ENCODE results near the gene GPR153.

DNA sequence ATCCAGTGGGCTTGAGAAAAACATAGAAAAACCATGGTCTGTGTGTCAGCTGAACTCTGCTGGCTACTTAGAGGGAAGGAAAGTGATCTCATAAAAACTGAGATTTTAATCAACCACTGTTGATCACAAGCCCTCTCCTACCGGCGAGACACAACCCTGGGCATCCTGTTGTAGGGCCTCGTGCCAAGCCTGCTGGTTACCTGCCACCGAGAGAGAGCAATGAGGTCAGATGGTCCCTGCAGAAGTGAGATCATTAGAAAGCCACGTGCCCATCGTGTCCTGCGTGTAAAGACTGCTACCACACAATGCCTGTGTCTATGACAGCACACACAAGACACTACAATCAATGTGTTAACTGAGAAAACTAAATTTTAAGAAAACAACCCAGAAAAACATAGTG is 41.7 kb upstream of the GPR153 start:
- TF ChIP-seq, protein P1, sequence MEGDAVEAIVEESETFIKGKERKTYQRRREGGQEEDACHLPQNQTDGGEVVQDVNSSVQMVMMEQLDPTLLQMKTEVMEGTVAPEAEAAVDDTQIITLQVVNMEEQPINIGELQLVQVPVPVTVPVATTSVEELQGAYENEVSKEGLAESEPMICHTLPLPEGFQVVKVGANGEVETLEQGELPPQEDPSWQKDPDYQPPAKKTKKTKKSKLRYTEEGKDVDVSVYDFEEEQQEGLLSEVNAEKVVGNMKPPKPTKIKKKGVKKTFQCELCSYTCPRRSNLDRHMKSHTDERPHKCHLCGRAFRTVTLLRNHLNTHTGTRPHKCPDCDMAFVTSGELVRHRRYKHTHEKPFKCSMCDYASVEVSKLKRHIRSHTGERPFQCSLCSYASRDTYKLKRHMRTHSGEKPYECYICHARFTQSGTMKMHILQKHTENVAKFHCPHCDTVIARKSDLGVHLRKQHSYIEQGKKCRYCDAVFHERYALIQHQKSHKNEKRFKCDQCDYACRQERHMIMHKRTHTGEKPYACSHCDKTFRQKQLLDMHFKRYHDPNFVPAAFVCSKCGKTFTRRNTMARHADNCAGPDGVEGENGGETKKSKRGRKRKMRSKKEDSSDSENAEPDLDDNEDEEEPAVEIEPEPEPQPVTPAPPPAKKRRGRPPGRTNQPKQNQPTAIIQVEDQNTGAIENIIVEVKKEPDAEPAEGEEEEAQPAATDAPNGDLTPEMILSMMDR (IDR thresholded peaks at IDR 0.05) = no peak
- TF ChIP-seq POLR2A (IDR thresholded peaks at IDR 0.05) = no peak
